K562 (cell line): ENCODE data around the gene NDUFAF2. TPM values are rescaled to one million over a fixed set of nuclear protein-coding genes. Genes with fewer than 3 reads are reported as not detected.

Experiments
- ATAC-seq: fragments of 200-7000 bp; cut with Tn5 transposase; 3 replicates; pipeline ENCODE4 v1.9.1; 2020; ENCODE audit warnings: moderate library complexity
- BruUV-seq: library from RNA; stranded (reverse); fragments of 400-500 nt; replicated peaks from 2 replicates; lab custom pipeline; 2021; lab: Mats Ljungman, UMichigan
- CTCF ChIA-PET: fragments of 300-600 bp; formaldehyde crosslinking; extraction: SDS; loops from one replicate; lab custom pipeline; 2021; ENCODE audit warnings: low intra/inter-chr PET ratio; lab: Yijun Ruan, JAX
- POLR2A ChIA-PET: fragments of 300-600, 350-650 bp; sonication (Branson Sonifier 250); formaldehyde crosslinking; extraction: SDS; loops from one replicate; lab custom pipeline; 2021; ENCODE audit warnings: antibody characterized with exemption, inconsistent platforms; lab: Yijun Ruan, JAX
- DNase-seq, 4 experiments: peaks; one replicate each; pipeline versions ENCODE4 v3.0.0 to v3.0.0-alpha.2; 2011 to 2018; ENCODE audit warnings: low spot score in 3 of 4, mixed read lengths in 3 of 4; ENCODE audit errors: extremely low read depth in 1 of 4
- FAIRE-seq: peaks from 2 replicates; lab custom pipeline; 2011; peaks lifted over from hg19 to GRCh38; lab: Jason Lieb, UNC
- H2AFZ ChIP-seq: 2 replicates; pipeline ENCODE4 v1.6.0; 2011; ENCODE audit warnings: low read depth, low read length, control low read depth, inconsistent platforms
- H3K27ac ChIP-seq: fragments of 200-600 bp; 3 replicates; pipeline ENCODE4 v1.8.0; 2011; ENCODE audit warnings: low read depth, mild to moderate bottlenecking, control low read depth, inconsistent platforms, low read length, moderate library complexity, mixed read lengths; ENCODE audit errors: extremely low read depth
- H3K27me3 ChIP-seq, 2 experiments: fragments of 300-600 bp in 1 of 2; 2 replicates in 1 of 2; 3 replicates in 1 of 2; pipeline versions ENCODE4 v1.6.0 to v1.8.0; 2011; ENCODE audit warnings: inconsistent platforms in 2 of 2, low read length in 2 of 2, mild to moderate bottlenecking in 1 of 2, mixed read lengths in 1 of 2, moderate library complexity in 1 of 2; ENCODE audit not compliant: control insufficient read depth in 2 of 2, insufficient read depth in 2 of 2
- H3K36me3 ChIP-seq: fragments of 300-600 bp; 3 replicates; pipeline ENCODE4 v1.8.0; 2011; ENCODE audit warnings: mild to moderate bottlenecking, low read length, inconsistent platforms; ENCODE audit not compliant: control insufficient read depth, insufficient read depth
- H3K4me1 ChIP-seq, 2 experiments: fragments of 200-600 bp in 1 of 2; replicated peaks in 1 of 2; 2 replicates in 1 of 2; 3 replicates in 1 of 2; pipeline versions ENCODE4 v1.5.1 to v1.8.0; 2011; ENCODE audit warnings: inconsistent platforms in 2 of 2, low read length in 2 of 2, mild to moderate bottlenecking in 1 of 2, mixed read lengths in 1 of 2, moderate library complexity in 1 of 2; ENCODE audit not compliant: control insufficient read depth in 2 of 2, insufficient read depth in 2 of 2
- H3K4me2 ChIP-seq: 2 replicates; pipeline ENCODE4 v1.6.1; 2011; ENCODE audit warnings: low read length, control low read depth, inconsistent platforms, mixed read lengths; ENCODE audit not compliant: insufficient read depth
- H3K4me3 ChIP-seq: fragments of 200-600 bp; sonication (generic), shearing (Covaris generic); 2 replicates; pipeline ENCODE4 v1.5.1; 2016; ENCODE audit warnings: control low read depth, inconsistent platforms
- H3K79me2 ChIP-seq: fragments of 200-600 bp; 3 replicates; pipeline ENCODE4 v1.8.0; 2011; ENCODE audit warnings: low read length, inconsistent platforms; ENCODE audit not compliant: control insufficient read depth, insufficient read depth
- H3K9ac ChIP-seq, 2 experiments: 2 replicates each; pipeline versions ENCODE4 v1.6.0 to v1.6.1; 2011; ENCODE audit warnings: low read depth in 2 of 2, low read length in 2 of 2, control low read depth in 1 of 2, inconsistent platforms in 1 of 2, mild to moderate bottlenecking in 1 of 2, mixed read lengths in 1 of 2; ENCODE audit not compliant: insufficient read depth in 1 of 2
- H3K9me1 ChIP-seq: one replicate; pipeline ENCODE4 v1.6.0; 2011; ENCODE audit warnings: inconsistent platforms, mild to moderate bottlenecking, low read length, moderate library complexity; ENCODE audit not compliant: control insufficient read depth, insufficient read depth
- H3K9me3 ChIP-seq: replicated peaks from 2 replicates; pipeline ENCODE4 v1.5.1; 2011; ENCODE audit warnings: low read depth, low read length, inconsistent platforms; ENCODE audit not compliant: control insufficient read depth, insufficient read depth
- H4K20me1 ChIP-seq: replicated peaks from 2 replicates; pipeline ENCODE4 v1.6.1; 2011; ENCODE audit warnings: low read length, inconsistent platforms, mixed read lengths; ENCODE audit not compliant: control insufficient read depth, insufficient read depth
- CUX1 ChIP-seq: fragments of 200-800 bp; sonication (Bioruptor generic); IDR thresholded peaks from 2 replicates; pipeline ENCODE4 v1.6.1; 2016; ENCODE audit warnings: missing genetic modification characterization, missing compliant biosample characterization
- FOS ChIP-seq: IDR thresholded peaks from 3 replicates; pipeline ENCODE4 v1.6.1; 2011; ENCODE audit not compliant: insufficient read length; ENCODE audit errors: extremely low read depth
- IFI16 ChIP-seq: fragments of 250-450 bp; sonication (Bioruptor Pico); IDR thresholded peaks from 2 replicates; pipeline ENCODE4 v2.1.2; 2022; ENCODE audit warnings: mild to moderate bottlenecking, inconsistent platforms
- MAFF ChIP-seq: IDR thresholded peaks from 2 replicates; pipeline ENCODE4 v1.6.1; 2012; ENCODE audit warnings: low read length, improper control_type of control experiment
- MTF1 ChIP-seq: fragments of 250-450 bp; sonication (Bioruptor Pico); IDR thresholded peaks from 2 replicates; pipeline ENCODE4 v1.9.0; 2021; ENCODE audit warnings: moderate library complexity, mild to moderate bottlenecking, inconsistent platforms, borderline replicate concordance
- NFIC ChIP-seq: fragments of 450-650 bp; IDR thresholded peaks from 2 replicates; pipeline ENCODE4 v1.6.1; 2017; ENCODE audit warnings: mild to moderate bottlenecking, inconsistent platforms
- RAD21 ChIP-seq, 2 experiments: fragments of 250-450 bp in 1 of 2; fragments of 450-650 bp in 1 of 2; sonication (Bioruptor Pico) in 1 of 2; formaldehyde crosslinking in 1 of 2; IDR thresholded peaks in 1 of 2; conservative IDR thresholded peaks in 1 of 2; 2 replicates each; pipeline versions ENCODE4 v1.4.0 to v1.8.0; 2020 to 2022; ENCODE audit warnings: mild to moderate bottlenecking in 2 of 2, moderate library complexity in 1 of 2
- RHOXF2B ChIP-seq: fragments of 250-450 bp; sonication (Bioruptor Pico); conservative IDR thresholded peaks from 2 replicates; pipeline ENCODE4 v1.5.1; 2021
- ZBTB17 ChIP-seq: fragments of 450-650 bp; formaldehyde crosslinking; IDR thresholded peaks from 2 replicates; pipeline ENCODE4 v1.4.0; 2020; ENCODE audit warnings: mild to moderate bottlenecking
- ZNF407 ChIP-seq: fragments of 450-650 bp; IDR thresholded peaks from 2 replicates; pipeline ENCODE4 v1.6.1; 2016; ENCODE audit warnings: low read depth
- in situ Hi-C: fragments of 300-500 bp; cut with MboI; formaldehyde crosslinking; loops from 4 replicates; pipeline ENCODE4 v1.15.0; 2018; ENCODE audit warnings: inconsistent platforms, mixed read lengths
- intact Hi-C: fragments of 100-400 bp; cut with micrococcal nuclease; formaldehyde crosslinking; loops from 2 replicates; pipeline ENCODE4 v1.14.2; 2022
- polyA plus RNA-seq, 8 experiments: library from polyadenylated mRNA; depleted of rRNA in 4 of 8; stranded (reverse) in 5 of 8; unstranded in 3 of 8; fragments of >200 nt; fragmentation: Nextera tagmentation in 2 of 8; fragmentation: Illumina TruSeq in 1 of 8; extraction: Ambion mirVana in 2 of 8; extraction: Trizol in 1 of 8; gene quantifications; 2 replicates each; pipeline versions ENCODE4 v1.2.1 to v1.2.3, GENCODE V29; 2011 to 2014; ENCODE audit warnings: inconsistent platforms in 1 of 8, missing spikeins in 1 of 8
- total RNA-seq, 7 experiments: library from RNA; depleted of rRNA in 6 of 7; stranded (reverse); fragments of >200 nt in 6 of 7; fragmentation: Illumina TruSeq in 2 of 7; extraction: Trizol in 2 of 7; gene quantifications; 2 replicates each; pipeline versions ENCODE4 v1.2.1 to v1.2.3, GENCODE V29; 2011 to 2021; ENCODE audit warnings: low replicate concordance in 1 of 7

Gene NDUFAF2
- total and polyA plus RNA-seq, 9 of the 15 experiments (the other 6 are each of a cell fraction or from before 2014, with no cell fraction given): 56.0 to 155 (median 95.9) TPM

GRCh38 chr5:61009907-61010306 lies 64.9 kb downstream of the NDUFAF2 start:
- BruUV-seq: no TSS peak
- no peak overlapping the region for H3K4me3 ChIP-seq
- H3K27me3 ChIP-seq: no peaks in the 10 kb centered on the region
- no peak overlapping the region for H2AFZ ChIP-seq
- FAIRE-seq (no peak), ATAC-seq (no peak), DNase-seq (no peak)
- H4K20me1 ChIP-seq: no peaks in the 10 kb centered on the region; the same call in 1 of the 2 replicates
- H3K4me2 ChIP-seq: no peak overlapping the region
- H3K36me3 ChIP-seq: no peaks in the 10 kb centered on the region
- ChIA-PET CTCF (no interaction called here), POLR2A (interaction anchor here (0.9 to 2.4 kb wide), 2 partner anchors 12 to 14 kb away, joined by 4 to 5 read pairs; no protein-coding TSS in a partner anchor)
- H3K9ac ChIP-seq: no peak overlapping the region
- intact Hi-C loops (no loop called here), in situ Hi-C loops (no loop called here)
- no peaks in the 10 kb centered on the region for H3K9me1 ChIP-seq
- H3K4me1 ChIP-seq: peaks cover 0 to 2% of the 10 kb centered on the region in 2 experiments; a peak in 1 of 5 replicates
- 0 out of 3 replicates have a peak, but pooled peaks cover 3% of the 10 kb centered on the region for H3K79me2 ChIP-seq
- no peak overlapping the region for H3K27ac ChIP-seq
- no peaks in the 10 kb centered on the region for H3K9me3 ChIP-seq
- TF ChIP-seq MTF1 (CRISPR knock-in tag): no peak
- TF ChIP-seq NFIC: no peak
- TF ChIP-seq RHOXF2B (CRISPR knock-in tag): no peak
- no peak for TF ChIP-seq ZBTB17 (CRISPR knock-in tag)
- no peak for TF ChIP-seq CUX1 (CRISPR knock-in tag)
- no peak for TF ChIP-seq ZNF407
- no peak for TF ChIP-seq MAFF
- TF ChIP-seq FOS: no peak
- TF ChIP-seq RAD21 (CRISPR knock-in tag; conservative IDR thresholded peaks at IDR 0.05 in 1 of 2, IDR thresholded peaks at IDR 0.05 in 1 of 2): no peak
- TF ChIP-seq IFI16: no peak
